ENCODE measurements around the gene DOCK10.
"Not testable (repeated sequence)": the region's sequence is repeated elsewhere in the genome, so short reads cannot be mapped to it uniquely, and the experiment has no call there.

Gene DOCK10

GRCh38 chr2:224973112-224974016 is 68.9 kb downstream of the DOCK10 start:
- no peak for DNase-seq

GRCh38 chr2:224971214-224971613 is 71.1 kb downstream of the DOCK10 start:
- no peak for DNase-seq

GRCh38 chr2:224970311-224970710 is 72.0 kb downstream of the DOCK10 start:
- no peak for DNase-seq

- no peak for DNase-seq
Measured at GRCh38 chr2:224969633-224970260, 72.5 kb downstream of the DOCK10 start.

- no peak for DNase-seq
Measured at GRCh38 chr2:224969095-224969494, 73.2 kb downstream of the DOCK10 start.

GRCh38 chr2:224968051-224968450 is 74.2 kb downstream of the DOCK10 start:
- DNase-seq = no peak

- DNase-seq = no peak
Measured at GRCh38 chr2:224966613-224967012, 75.7 kb downstream of the DOCK10 start.

GRCh38 chr2:224959556-224959955 is 82.7 kb downstream of the DOCK10 start:
- no peak for DNase-seq

GRCh38 chr2:224958873-224959272 is 83.4 kb downstream of the DOCK10 start:
- DNase-seq = no peak

- DNase-seq = no peak
Measured at GRCh38 chr2:224958462-224958857, 83.8 kb downstream of the DOCK10 start.

- DNase-seq = no peak
Measured at GRCh38 chr2:224957540-224958461, 84.5 kb downstream of the DOCK10 start.

- DNase-seq = no peak
Measured at GRCh38 chr2:224956706-224957105, 85.6 kb downstream of the DOCK10 start.

- no peak for DNase-seq
Measured at GRCh38 chr2:224954980-224955379, 87.3 kb downstream of the DOCK10 start.

GRCh38 chr2:224952936-224953657 is 89.2 kb downstream of the DOCK10 start:
- DNase-seq = peak; percentile 93

- peak; percentile 14 for DNase-seq
Measured at GRCh38 chr2:224951723-224952481, 90.4 kb downstream of the DOCK10 start.

GRCh38 chr2:224948859-224949258 is 93.4 kb downstream of the DOCK10 start:
- peak; percentile 93 for DNase-seq

- no peak for DNase-seq
Measured at GRCh38 chr2:224948005-224948404, 94.3 kb downstream of the DOCK10 start.

- no peak for DNase-seq
Measured at GRCh38 chr2:224947566-224947965, 94.7 kb downstream of the DOCK10 start.

- DNase-seq = peak; percentile 88
Measured at GRCh38 chr2:224946895-224947294, 95.4 kb downstream of the DOCK10 start.

GRCh38 chr2:224944707-224945547 is 97.3 kb downstream of the DOCK10 start:
- no peak for DNase-seq

GRCh38 chr2:224943601-224944041 is 98.6 kb downstream of the DOCK10 start:
- DNase-seq = not testable (repeated sequence)

Measured in SIG-M5 (cell line).